ENCODE data around the gene IQCE.
"Not testable (repeated sequence)": the region's sequence is repeated elsewhere in the genome, so short reads cannot be mapped to it uniquely, and the experiment has no call there.

IQCE gene

GRCh38 chr7:2533566-2533965 is 25.2 kb upstream of the IQCE start:
- H3K9ac ChIP-seq (ENCODE audit: low read length); H3K27me3 ChIP-seq (ENCODE audit: insufficient read depth, low read length); H3K36me3 ChIP-seq (ENCODE audit: insufficient read depth, low read length); H3K9me2 ChIP-seq (ENCODE audit: low read depth, low read length); H3K4me2 ChIP-seq (ENCODE audit: low read length); H2AFZ ChIP-seq (ENCODE audit: low read length); H3K79me2 ChIP-seq (ENCODE audit: insufficient read depth, low read length); H3F3A ChIP-seq (ENCODE audit: insufficient read depth, low read length); H3K27ac ChIP-seq (ENCODE audit: low read depth, low read length, poor library complexity, severe bottlenecking); H3K4me1 ChIP-seq (ENCODE audit: insufficient read depth, low read length, severe bottlenecking); H3K4me3 ChIP-seq (ENCODE audit: low read depth, low read length, poor library complexity, severe bottlenecking); H4K20me1 ChIP-seq (ENCODE audit: insufficient read depth, low read length); H3K9me3 ChIP-seq (ENCODE audit: low read length): not testable (repeated sequence)

GRCh38 chr7:2534214-2534613 is 24.6 kb upstream of the IQCE start:
- not testable (repeated sequence) for H3K79me2 ChIP-seq (ENCODE audit: insufficient read depth, low read length); H3K27me3 ChIP-seq (ENCODE audit: insufficient read depth, low read length); H3K9me3 ChIP-seq (ENCODE audit: low read length); H4K20me1 ChIP-seq (ENCODE audit: insufficient read depth, low read length); H3K4me3 ChIP-seq (ENCODE audit: low read depth, low read length, poor library complexity, severe bottlenecking); H3K4me2 ChIP-seq (ENCODE audit: low read length); H3K9ac ChIP-seq (ENCODE audit: low read length); H3K27ac ChIP-seq (ENCODE audit: low read depth, low read length, poor library complexity, severe bottlenecking); H3K9me2 ChIP-seq (ENCODE audit: low read depth, low read length); H3K4me1 ChIP-seq (ENCODE audit: insufficient read depth, low read length, severe bottlenecking); H3F3A ChIP-seq (ENCODE audit: insufficient read depth, low read length); H2AFZ ChIP-seq (ENCODE audit: low read length)
- peaks cover 16% of the 10 kb centered on the region for H3K36me3 ChIP-seq (ENCODE audit: insufficient read depth, low read length)

GRCh38 chr7:2535872-2536627 is 22.7 kb upstream of the IQCE start:
- not testable (repeated sequence) for H2AFZ ChIP-seq (ENCODE audit: low read length); H3K4me3 ChIP-seq (ENCODE audit: low read depth, low read length, poor library complexity, severe bottlenecking); H3K79me2 ChIP-seq (ENCODE audit: insufficient read depth, low read length); H3K9me2 ChIP-seq (ENCODE audit: low read depth, low read length); H3F3A ChIP-seq (ENCODE audit: insufficient read depth, low read length); H3K27me3 ChIP-seq (ENCODE audit: insufficient read depth, low read length); H3K9ac ChIP-seq (ENCODE audit: low read length); H3K9me3 ChIP-seq (ENCODE audit: low read length); H4K20me1 ChIP-seq (ENCODE audit: insufficient read depth, low read length); H3K4me2 ChIP-seq (ENCODE audit: low read length); H3K4me1 ChIP-seq (ENCODE audit: insufficient read depth, low read length, severe bottlenecking); H3K27ac ChIP-seq (ENCODE audit: low read depth, low read length, poor library complexity, severe bottlenecking)
- H3K36me3 ChIP-seq (ENCODE audit: insufficient read depth, low read length), result peaks cover 24% of the 10 kb centered on the region

- Histone ChIP-seq H3K4me3 (ENCODE audit: low read depth, low read length, poor library complexity, severe bottlenecking) (no peak overlapping the region), H3K36me3 (ENCODE audit: insufficient read depth, low read length) (peaks cover 40% of the 10 kb centered on the region), H3F3A (ENCODE audit: insufficient read depth, low read length) (no peaks in the 10 kb centered on the region), H3K9ac (ENCODE audit: low read length) (no peak overlapping the region), H3K9me2 (ENCODE audit: low read depth, low read length) (no peaks in the 10 kb centered on the region), H2AFZ (ENCODE audit: low read length) (no peak overlapping the region), H3K27ac (ENCODE audit: low read depth, low read length, poor library complexity, severe bottlenecking) (no peak overlapping the region), H3K4me1 (ENCODE audit: insufficient read depth, low read length, severe bottlenecking) (no peaks in the 10 kb centered on the region), H3K4me2 (ENCODE audit: low read length) (no peak overlapping the region), H3K9me3 (ENCODE audit: low read length) (no peaks in the 10 kb centered on the region), H3K27me3 (ENCODE audit: insufficient read depth, low read length) (no peaks in the 10 kb centered on the region), H4K20me1 (ENCODE audit: insufficient read depth, low read length) (no peaks in the 10 kb centered on the region), H3K79me2 (ENCODE audit: insufficient read depth, low read length) (no peaks in the 10 kb centered on the region)
- no peak for TF ChIP-seq EZH2 (IDR thresholded peaks at IDR 0.05; ENCODE audit: borderline replicate concordance, low read length)
- no peak for TF ChIP-seq CTCF (IDR thresholded peaks at IDR 0.05; ENCODE audit: low read length)
Measured at GRCh38 chr7:2537981-2538851, 20.6 kb upstream of the IQCE start.
